DOHH2 (cell line): ENCODE measurements around the gene IGFBP2.

Source experiments
- H3F3A ChIP-seq: fragments of 200-600 bp; sonication (generic), shearing (Covaris generic); 2 replicates; pipeline ENCODE4 v1.6.0; 2016; ENCODE audit warnings: antibody characterized with exemption, mild to moderate bottlenecking; ENCODE audit not compliant: control insufficient read depth, insufficient read depth
- H3K27ac ChIP-seq: fragments of 200-600 bp; sonication (generic); 2 replicates; pipeline ENCODE4 v1.5.1; 2014; ENCODE audit warnings: low read depth, mild to moderate bottlenecking, low read length, moderate library complexity
- H3K27me3 ChIP-seq: fragments of 200-600 bp; sonication (generic); 2 replicates; pipeline ENCODE4 v1.6.1; 2014; ENCODE audit warnings: mild to moderate bottlenecking, low read length, mixed read lengths; ENCODE audit not compliant: control insufficient read depth
- H3K36me3 ChIP-seq: fragments of 200-600 bp; sonication (generic); 2 replicates; pipeline ENCODE4 v1.6.1; 2014; ENCODE audit warnings: mild to moderate bottlenecking, low read length, moderate library complexity, mixed read lengths; ENCODE audit not compliant: control insufficient read depth
- H3K4me1 ChIP-seq: fragments of 200-600 bp; sonication (generic); 2 replicates; pipeline ENCODE4 v1.6.1; 2014; ENCODE audit warnings: mild to moderate bottlenecking, low read length, mixed read lengths; ENCODE audit not compliant: control insufficient read depth
- H3K4me2 ChIP-seq: fragments of 200-600 bp; sonication (generic); 2 replicates; pipeline ENCODE4 v1.6.0; 2014; ENCODE audit warnings: mild to moderate bottlenecking, low read length, moderate library complexity
- H3K4me3 ChIP-seq: fragments of 200-600 bp; sonication (generic); 2 replicates; pipeline ENCODE4 v1.5.1; 2014; ENCODE audit warnings: mild to moderate bottlenecking, low read length, mixed read lengths
- H3K79me2 ChIP-seq: fragments of 200-600 bp; sonication (generic); 2 replicates; pipeline ENCODE4 v1.6.1; 2014; ENCODE audit warnings: mild to moderate bottlenecking, low read length, mixed read lengths; ENCODE audit not compliant: control insufficient read depth
- H3K9me2 ChIP-seq: fragments of 200-600 bp; sonication (generic); replicated peaks from 2 replicates; pipeline ENCODE4 v1.6.1; 2014; ENCODE audit warnings: mild to moderate bottlenecking, low read length, mixed read lengths; ENCODE audit not compliant: control insufficient read depth
- H3K9me3 ChIP-seq: fragments of 200-600 bp; sonication (generic); 2 replicates; pipeline ENCODE4 v1.6.1; 2014; ENCODE audit warnings: antibody characterized with exemption, low read length, mixed read lengths; ENCODE audit not compliant: control insufficient read depth, insufficient read depth
- H4K20me1 ChIP-seq: fragments of 200-600 bp; sonication (generic); 2 replicates; pipeline ENCODE4 v1.6.0; 2014; ENCODE audit warnings: low read depth, mild to moderate bottlenecking, antibody characterized with exemption, low read length, moderate library complexity; ENCODE audit not compliant: control insufficient read depth, insufficient read depth
- CTCF ChIP-seq: fragments of 200-600 bp; sonication (generic); IDR thresholded peaks from one replicate; pipeline ENCODE4 v1.5.1; 2014; ENCODE audit warnings: antibody characterized with exemption, mild to moderate bottlenecking, low read depth, low read length; ENCODE audit not compliant: poor library complexity, severe bottlenecking
- EZH2phosphoT487 ChIP-seq: fragments of 200-600 bp; sonication (generic); IDR thresholded peaks from 2 replicates; pipeline ENCODE4 v1.6.1; 2017; ENCODE audit warnings: borderline replicate concordance, mild to moderate bottlenecking, antibody characterized with exemption, low read length, moderate library complexity, mixed read lengths

Gene IGFBP2

GRCh38 chr2:216693414-216694080, 60.3 kb downstream of the IGFBP2 start:
- no peaks in the 10 kb centered on the region for H3K79me2 ChIP-seq
- no peaks in the 10 kb centered on the region for H3K9me2 ChIP-seq
- H3K4me1 ChIP-seq = peaks cover 6% of the 10 kb centered on the region; the same call in 1 of the 2 replicates
- H3K27ac ChIP-seq = no peak overlapping the region
- 0 out of 2 replicates have a peak overlapping the region, but pooled peaks have one; percentile 29 for H3K4me2 ChIP-seq
- H4K20me1 ChIP-seq = no peaks in the 10 kb centered on the region
- TF ChIP-seq CTCF = no peak
- no peak for TF ChIP-seq EZH2phosphoT487
- no peak overlapping the region for H3K4me3 ChIP-seq
- H3K9me3 ChIP-seq = no peaks in the 10 kb centered on the region
- H3F3A ChIP-seq = no peaks in the 10 kb centered on the region
- H3K36me3 ChIP-seq = no peaks in the 10 kb centered on the region
- H3K27me3 ChIP-seq = peaks cover 79% of the 10 kb centered on the region

DNA sequence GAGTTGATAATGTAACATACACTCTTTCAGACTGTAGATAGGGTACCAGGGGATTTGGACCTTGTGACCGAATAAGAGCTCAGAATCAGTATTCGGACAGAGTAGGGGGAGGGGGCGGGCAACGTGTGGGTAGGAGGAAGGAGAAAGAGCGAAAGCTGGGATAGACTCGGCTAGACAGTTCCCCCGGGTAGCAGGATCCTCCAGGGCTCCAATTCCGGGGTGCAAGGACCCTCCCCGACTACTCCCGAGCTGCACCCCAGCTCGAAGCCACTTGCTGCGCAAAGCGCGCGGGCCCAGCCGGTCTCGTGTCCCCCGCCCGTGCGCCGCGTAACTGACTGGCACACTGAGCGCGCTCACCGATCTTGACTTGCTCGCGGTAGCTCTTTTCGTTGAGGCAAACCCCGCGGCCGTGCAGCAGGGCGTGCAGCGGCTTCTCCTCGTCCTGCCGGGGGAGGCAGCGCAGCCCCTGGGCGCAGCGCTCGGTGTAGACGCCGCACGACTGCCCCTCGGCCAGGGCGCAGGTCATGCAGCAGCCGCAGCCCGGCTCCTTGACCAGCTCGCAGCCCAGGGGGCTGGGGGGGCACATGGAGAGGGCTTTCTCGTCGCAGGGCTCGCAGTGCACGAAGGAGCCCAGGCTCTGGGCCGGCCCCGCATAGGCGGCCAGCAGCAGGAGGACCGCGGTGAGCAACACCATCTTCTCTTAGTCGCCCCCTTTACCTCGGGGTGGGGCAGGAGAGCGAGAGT, 61.0 kb downstream of the IGFBP2 start:
- no peak overlapping the region for H3K27ac ChIP-seq
- no peak overlapping the region for H3K4me3 ChIP-seq
- H3K27me3 ChIP-seq = peaks cover 77% of the 10 kb centered on the region
- TF ChIP-seq CTCF = no peak
- no peak for TF ChIP-seq EZH2phosphoT487
- no peaks in the 10 kb centered on the region for H3F3A ChIP-seq
- H3K79me2 ChIP-seq = no peaks in the 10 kb centered on the region
- H3K9me3 ChIP-seq = no peaks in the 10 kb centered on the region
- no peaks in the 10 kb centered on the region for H3K36me3 ChIP-seq
- H3K4me1 ChIP-seq = peaks cover 6% of the 10 kb centered on the region; the same call in 1 of the 2 replicates
- H4K20me1 ChIP-seq = no peaks in the 10 kb centered on the region
- H3K9me2 ChIP-seq = no peaks in the 10 kb centered on the region
- H3K4me2 ChIP-seq = no peak overlapping the region

- H3K4me1 ChIP-seq = peaks cover 6% of the 10 kb centered on the region; the same call in 1 of the 2 replicates
- peaks cover 71% of the 10 kb centered on the region for H3K27me3 ChIP-seq
- H3F3A ChIP-seq = no peaks in the 10 kb centered on the region
- H3K36me3 ChIP-seq = no peaks in the 10 kb centered on the region
- no peak overlapping the region for H3K4me2 ChIP-seq
- TF ChIP-seq EZH2phosphoT487 (no peak), CTCF (no peak)
- no peaks in the 10 kb centered on the region for H3K9me2 ChIP-seq
- H4K20me1 ChIP-seq = no peaks in the 10 kb centered on the region
- H3K79me2 ChIP-seq = no peaks in the 10 kb centered on the region
- no peak overlapping the region for H3K4me3 ChIP-seq
- no peak overlapping the region for H3K27ac ChIP-seq
- no peaks in the 10 kb centered on the region for H3K9me3 ChIP-seq
Measured at GRCh38 chr2:216694826-216695217, 61.6 kb downstream of the IGFBP2 start.
